ENCODE results near the gene SLAMF7.
"Not testable (repeated sequence)": the region's sequence is repeated elsewhere in the genome, so short reads cannot be mapped to it uniquely, and the experiment has no call there.

Gene SLAMF7

DNA sequence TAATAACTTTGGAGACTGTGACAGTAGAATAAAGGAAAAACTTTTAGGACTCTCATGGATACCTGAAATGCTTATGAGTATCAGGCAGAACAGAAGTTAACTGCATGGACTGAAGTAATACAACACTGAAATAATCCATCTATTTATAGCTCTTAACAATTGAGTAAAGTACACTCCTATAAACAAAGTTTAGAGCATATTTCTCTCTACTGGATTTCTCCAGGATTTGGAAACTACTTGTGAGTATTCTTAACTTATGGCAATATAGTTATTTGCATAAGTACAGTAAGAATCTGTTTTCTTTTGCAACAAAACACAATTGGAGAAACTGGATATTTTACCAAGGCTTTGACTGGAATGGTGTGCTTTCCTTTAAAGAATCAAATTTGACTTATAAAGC lies 17.6 kb upstream of the SLAMF7 start:
- DNase-seq, result no peak

DNA sequence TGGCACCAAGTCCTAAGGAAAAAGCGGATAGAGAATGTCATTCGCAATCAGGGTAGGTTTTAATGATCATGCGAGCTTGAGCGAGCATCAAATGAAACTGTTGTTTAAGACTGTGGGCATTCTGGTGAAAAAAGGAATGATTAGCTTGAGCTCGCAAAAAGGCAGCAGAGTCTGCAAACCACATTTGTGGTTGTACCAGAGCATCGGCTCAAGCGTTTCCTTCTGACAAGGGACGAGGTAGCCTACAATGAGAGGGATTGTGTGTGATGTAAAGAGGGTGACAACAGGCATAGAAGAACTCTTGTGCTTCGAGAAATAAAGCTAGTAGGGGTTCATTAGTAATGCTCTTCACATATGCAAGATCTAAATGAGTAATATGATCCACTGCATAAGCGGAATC lies 16.3 kb upstream of the SLAMF7 start:
- DNase-seq, result no peak

DNA sequence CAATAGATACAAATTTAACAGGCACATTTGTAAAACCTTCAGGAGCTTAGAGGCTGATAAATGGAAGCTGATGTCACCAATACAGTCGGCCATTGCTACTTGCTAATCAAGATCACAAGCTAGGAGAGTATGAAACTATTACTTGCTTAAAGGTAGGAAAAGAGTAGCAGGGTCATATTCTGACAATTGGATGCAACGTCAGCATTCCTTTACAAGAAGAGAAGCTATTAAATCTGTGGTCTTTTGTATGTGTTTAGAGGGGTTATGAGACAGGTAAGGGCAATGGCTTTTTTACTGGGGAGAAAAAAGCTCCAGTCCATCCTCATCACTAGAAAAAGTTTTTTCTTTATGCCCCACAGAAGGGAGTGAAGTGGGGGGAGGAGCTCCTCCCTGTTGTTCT lies 15.7 kb upstream of the SLAMF7 start:
- no peak for DNase-seq

DNA sequence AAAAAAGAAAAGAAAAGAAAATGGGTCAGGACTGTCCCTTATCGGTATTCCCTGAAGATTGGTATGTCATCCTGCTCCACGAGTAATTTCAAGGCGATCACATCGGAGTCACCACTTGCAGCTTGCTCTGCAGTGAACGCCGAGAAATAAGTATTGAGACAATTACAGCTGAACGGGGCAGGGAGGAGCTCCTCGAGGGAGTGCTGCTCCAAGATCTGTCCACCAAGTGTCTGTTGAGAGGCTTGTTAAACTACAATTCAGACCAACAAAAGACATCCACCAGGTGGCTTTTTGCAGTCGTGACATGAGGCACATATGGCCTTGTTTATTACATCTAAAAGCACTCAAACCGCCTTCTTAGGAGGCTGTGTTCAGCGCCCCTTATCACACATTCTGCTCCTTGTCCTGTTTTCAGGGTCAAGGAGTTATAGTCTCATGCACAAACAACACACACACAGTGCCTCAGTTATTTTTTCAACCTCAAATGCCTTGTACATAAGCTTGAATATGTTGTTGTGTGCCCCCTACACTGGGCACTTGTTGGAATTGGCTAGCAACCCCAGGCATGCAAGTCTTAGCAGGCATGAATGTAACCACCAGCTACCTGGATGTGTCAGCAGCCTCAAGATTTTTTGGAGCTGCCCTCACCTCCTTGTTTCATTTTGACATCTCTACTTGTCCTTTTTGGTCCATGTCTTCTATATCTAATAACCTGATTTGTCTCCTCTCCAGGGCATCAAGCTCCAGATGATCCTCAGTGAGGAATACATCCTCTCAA lies 14.4 kb upstream of the SLAMF7 start:
- DNase-seq, result no peak

DNA sequence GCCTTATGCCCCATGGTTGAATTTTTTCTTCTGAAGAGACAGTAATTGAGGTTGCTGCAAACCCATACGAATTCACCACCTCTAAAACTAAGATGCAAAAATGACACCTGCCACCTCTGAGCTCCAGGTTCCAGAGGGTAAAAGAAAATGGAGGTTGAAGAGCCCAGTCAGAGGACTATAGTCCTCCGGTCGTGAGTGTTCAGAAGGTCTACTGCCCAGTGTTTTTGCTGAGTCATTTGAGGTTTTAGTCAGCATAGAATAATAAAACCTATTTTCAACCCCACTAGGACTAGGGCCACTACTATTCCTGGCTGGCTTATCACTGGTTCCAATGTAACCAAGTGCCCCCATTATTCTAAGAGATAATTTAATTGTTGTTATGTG lies 12.9 kb upstream of the SLAMF7 start:
- DNase-seq, result no peak

DNA sequence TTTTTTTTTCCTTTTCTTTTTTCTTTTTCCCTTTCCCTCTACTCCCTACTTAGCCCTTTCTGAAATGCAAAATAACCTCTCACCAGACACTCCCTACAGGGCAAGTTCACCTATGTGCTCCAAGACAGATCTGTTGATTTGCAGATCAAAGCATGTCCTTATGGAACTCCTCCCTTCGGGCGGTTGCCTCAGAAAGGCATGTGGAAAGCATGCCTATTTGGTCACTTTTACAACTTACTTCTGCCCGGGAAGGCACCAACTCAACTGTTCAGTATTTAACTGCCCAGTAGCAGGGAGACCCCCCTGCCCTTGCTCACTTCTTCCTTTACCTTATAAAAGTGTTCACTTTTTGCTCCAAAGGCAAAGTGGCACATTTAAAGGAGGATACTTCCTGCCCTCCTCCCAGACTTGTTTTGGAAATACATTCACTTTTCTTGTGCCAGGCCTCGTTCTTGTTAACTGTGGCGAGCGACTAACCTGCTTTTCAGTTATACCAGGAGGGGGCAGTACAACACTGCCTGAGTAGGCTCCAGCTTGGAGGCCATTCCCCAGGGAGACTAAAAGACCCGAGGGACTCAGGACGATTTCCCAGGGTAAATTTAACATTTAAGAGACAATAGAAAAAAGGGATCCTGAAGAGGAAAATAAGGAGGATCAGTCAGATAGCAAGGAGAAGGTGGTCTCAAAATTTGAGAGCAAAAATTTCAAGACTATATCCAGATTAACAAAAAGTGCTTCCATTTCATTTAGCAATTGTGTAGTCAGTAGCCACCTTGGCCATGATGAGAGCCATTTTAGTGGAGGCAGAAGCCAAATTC lies 12.3 kb upstream of the SLAMF7 start:
- no peak for DNase-seq

DNA sequence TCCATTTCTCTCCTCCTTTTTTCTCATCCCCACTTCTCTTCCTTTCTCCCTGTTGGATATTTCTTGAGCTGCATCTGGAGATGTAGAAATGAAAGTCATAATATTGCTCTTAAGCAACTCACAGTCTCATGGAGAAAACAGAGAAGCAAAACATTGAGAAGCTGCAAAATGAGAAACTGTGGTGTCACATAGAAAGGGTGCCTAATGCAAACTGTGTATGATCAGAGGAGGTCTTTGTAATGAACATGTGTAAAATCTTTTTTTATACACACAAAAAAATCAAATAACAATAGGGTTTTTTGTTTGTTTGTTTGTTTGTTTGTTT lies 11.8 kb upstream of the SLAMF7 start:
- DNase-seq, result no peak

DNA sequence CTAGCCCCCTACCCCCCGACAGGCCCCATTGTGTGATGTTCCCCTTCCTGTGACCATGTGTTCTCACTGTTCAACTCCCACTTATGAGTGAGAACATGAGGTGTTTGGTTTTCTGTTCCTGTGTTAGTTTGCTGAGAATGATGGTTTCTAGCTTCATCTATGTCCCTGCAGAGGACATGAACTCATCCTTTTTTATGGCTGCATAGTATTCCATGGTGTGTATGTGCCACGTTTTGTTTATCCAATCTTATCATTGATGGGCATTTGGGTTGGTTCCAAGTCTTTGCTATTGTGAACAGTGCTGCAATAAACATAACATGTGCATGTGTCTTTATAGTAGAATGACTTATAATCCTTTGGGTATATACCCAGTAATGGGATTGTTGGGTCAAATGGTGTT lies 7.5 kb upstream of the SLAMF7 start:
- not testable (repeated sequence) for DNase-seq

DNA sequence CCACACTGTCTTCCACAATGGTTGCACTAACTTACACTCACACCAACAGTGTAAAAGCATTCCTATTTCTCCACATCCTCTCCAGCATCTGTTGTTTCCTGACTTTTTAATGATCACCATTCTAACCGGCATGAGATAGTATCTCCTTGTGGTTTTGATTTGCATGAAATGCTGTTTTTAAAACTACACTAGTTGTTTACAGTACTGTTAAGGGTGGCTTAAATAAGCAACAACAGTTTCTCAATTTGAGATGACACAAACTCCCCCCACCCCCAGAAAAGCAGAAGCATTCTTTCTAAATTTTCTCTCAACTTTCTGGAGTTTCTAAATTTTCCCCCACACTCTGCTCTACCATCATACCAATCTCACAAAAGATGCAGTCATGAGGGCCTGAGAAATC lies 7.1 kb upstream of the SLAMF7 start:
- DNase-seq, result no peak

DNA sequence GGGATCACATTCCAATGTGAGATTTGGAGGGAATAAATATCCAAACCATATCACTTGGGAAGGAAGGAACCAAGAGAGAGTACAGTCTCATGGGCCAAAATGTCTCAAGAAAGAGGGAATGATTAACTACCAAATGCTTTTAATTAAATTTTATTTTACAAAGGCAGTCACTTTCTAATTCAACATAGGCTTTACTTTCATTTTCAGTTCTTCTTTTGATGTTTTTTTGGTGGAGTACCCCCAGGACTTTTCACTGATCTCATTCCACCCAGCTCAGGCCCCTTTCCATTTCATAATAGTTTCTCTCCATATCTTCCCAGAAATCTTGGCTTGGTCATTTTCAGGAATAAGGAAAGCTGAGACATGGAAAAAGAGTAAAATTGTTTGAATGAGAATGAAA lies 5.1 kb upstream of the SLAMF7 start:
- DNase-seq, result no peak

DNA sequence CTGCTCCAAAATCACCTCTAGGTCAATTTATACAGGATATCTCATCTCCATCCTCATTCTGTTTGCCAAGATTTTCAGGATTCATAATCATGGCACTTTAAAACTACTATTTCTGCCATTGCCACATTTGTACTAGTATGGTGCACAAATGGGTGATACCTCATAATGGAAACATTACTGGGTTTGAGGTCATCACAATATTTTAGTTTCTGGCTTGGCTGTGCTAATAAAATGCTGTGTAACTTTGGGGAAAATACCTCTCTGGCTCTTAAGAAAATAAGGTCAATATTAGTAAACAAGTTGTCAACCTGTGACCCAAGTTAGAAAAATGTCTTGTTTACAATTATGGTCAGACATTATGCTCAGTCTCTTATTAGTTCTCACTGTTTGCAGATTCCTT lies 4.7 kb upstream of the SLAMF7 start:
- DNase-seq, result no peak

DNA sequence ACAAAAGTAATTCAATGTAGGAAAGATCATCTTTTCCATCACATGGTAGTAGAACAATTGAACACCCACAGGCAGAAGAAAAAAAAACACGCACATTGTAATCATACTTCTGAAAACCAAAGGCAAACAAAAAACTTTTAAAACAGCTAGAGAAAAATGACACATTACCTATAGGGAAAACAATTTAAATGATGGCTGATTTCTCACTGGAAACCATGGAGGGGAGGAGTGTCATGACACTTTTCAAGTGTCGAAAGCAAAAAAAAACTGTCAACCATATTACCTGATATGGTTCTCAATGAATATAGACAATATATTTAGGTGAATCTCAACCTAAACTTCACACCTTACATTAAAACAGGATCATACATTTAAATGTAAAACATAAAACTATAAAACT lies 776 bp upstream of the SLAMF7 start:
- no peak for DNase-seq

DNA sequence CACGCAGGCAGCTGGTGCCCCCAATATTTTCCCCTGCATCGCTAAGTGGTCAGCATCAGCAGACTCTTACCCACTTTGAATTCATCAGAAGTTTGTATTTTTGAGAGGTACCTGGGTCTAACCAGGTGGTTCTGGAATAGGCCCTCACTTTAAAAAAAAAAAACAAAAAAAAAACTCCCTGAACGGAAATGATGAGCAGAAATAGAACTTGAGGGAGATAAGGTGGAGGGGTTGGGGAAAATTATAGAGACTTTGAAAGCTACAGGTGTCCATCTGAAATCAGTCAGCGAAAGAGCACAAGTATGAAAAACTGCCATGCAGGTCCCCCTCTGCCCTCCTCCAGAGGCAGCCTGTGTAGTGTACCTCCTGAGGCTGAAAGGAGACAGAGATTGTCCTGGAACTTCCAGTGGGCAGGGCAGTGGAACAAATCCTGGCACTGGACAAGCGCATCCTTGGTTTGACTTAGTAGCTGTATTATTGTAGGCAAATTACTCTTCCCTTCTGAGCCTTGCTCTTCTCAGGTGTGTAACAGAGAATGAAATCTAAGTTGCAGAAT lies 1.2 kb downstream of the SLAMF7 start:
- no peak for DNase-seq

DNA sequence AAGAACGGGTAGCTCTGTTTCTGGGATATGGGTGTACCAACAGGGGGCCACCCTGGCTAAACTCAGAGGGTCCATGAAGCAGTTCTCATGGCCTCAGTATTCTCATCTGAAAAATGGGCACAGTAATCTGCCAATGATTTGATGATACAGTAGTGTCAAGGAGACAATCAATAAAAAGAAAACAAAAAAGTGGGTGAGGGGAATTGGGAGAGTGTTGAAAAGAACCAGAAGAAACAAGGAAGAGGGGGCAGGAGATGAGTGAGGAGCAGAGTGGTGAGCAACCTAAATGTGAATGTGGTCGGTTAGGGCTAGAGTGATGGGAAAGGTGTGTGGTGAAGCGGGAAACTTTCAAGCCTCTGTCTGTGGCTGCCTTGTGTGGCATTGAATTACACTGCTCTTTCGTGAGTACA lies 2.0 kb downstream of the SLAMF7 start:
- no peak for DNase-seq

DNA sequence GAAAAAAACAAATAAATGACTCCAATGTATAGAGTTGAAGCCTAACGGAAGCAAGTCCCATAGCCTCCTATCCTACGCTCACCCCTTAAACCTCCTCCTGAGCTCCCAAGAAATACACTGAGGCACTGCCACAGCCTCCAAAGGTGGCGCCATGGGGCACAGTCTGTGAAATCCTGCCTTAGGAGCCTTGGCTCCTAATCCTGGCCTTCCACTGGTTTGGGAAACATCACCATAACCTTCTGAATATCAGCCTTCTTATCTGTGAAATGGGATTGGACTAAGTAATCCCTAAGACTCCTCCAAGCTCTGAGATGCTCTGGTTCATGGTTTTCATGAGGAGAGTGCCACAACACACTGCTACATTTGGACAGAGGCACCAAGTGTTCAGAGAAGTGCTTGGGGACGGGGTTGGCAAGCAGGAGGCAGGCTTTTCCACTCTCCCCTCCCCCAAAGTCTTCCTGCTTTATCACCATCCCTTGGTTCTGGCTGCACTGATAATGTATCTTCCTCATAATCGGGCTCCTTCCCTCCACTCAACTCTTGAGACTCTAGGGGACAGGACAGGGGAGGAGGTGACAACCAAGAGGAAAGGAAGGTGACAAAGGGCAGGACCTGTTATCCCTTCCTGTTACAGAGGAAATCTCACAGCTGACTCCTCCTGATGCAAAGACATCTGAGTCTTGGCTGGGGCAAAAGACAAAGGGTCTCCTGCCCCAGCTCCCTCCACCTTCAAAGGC lies 2.7 kb downstream of the SLAMF7 start:
- DNase-seq, result no peak

DNA sequence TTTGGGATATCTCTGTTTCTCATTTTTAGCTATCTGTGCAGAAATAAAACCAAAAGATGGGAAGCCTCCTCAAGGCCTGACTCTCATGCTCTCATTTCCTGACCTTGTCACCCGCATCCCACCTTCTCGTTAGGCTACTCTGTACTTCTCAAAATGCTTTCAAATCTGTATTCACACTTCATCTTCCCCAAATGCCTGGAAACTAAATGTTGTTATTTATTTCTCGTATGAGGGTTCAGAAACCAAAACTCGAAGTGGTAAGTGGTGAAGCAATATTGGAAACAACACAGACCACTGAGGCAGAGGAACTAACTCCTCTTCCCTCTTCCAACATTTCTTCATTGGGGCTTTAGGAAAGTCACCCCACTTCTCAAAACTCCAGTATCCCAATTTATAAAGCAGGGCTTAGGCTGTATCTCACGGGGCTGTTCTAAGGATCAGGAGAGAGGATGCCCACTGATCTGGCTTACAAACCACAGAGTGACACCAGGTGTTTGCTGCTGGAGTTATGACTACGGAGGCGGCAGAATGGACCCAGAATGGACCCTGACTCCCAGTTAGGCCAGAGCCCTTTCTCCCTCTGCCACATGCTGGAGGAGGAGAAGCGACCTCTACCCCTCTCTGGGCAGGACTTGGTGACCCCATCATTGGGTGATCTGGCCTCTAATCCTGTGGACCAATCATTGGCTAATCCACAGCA lies 3.5 kb downstream of the SLAMF7 start:
- DNase-seq, result no peak

DNA sequence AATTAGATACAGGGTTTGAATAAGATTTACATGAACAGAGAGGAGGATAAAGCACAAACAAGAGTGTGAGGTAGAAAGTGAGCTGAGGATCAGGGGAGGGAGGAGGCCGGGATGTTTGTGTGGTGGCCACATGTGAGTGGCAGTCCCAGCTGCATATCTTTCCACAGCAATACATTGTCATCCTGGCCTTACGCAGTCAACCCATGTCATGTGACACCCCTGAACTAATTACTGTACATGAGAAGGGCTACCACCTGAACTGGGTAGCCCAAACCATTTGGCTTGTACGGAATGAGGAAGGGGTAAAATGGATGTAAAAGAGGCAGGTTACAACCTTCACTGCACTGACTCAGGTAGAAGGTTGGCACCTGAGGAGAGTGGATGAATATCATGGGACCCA lies 4.2 kb downstream of the SLAMF7 start:
- DNase-seq, result no peak

DNA sequence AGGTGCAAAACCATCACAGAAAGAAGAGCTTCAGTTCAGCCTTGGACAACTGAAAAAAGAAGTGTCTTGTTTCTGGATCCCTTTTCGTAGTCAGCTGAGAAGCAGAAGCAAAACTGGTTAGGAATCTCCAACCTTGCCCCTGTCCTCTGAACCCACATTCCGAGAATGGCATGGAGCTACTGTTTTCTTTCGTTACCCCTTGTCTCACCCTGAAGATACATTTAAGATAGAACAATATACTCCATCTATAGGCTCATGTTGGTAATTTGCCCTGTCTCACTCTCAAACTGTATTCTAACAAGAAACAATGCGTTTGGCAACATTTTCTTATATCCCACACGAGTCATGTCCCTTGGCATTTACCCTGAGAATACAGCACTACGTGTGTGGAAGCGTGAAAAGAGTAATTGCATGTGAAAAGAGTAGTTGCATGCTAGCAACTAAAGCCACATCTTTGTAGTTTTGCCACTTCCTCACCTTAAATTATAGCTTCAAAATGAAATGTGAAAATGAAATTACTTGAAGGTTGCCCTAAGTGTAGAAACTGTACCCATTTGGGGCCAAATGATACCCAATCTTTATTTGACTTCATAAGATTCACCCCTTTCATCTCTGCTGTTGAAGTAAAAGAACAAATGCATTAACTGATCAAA lies 5.3 kb downstream of the SLAMF7 start:
- no peak for DNase-seq

DNA sequence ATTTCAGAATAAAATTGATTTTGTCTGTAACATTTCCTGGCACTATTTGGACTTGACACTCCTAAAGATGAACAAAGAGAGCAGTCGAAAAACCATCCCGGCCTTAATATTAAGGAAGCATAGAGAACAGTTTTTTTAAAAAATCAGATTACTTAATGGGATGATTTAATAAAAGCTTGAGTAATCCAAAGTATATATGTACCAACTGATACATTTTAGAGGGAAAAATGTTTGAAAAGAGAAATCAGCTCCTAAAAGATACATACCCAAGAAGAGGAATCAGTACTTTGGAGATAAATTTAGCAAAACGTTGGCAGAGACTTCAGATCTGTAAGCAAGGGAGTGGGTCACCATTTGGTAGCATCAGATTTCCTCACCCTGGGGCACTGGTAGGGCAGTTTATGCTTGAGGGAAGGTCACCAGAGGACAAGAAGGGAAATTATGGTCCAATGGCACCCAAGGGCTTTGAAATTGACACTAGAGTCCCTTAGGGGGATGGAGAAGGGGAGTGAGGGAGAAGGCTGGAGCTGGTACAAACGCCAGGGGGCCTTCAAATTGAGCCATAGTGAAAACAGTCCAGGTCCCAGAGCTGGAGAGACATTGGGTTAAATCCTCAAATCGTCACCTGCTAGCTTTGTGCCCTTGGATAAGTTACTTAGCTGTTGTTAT lies 5.9 kb downstream of the SLAMF7 start:
- DNase-seq, result no peak

DNA sequence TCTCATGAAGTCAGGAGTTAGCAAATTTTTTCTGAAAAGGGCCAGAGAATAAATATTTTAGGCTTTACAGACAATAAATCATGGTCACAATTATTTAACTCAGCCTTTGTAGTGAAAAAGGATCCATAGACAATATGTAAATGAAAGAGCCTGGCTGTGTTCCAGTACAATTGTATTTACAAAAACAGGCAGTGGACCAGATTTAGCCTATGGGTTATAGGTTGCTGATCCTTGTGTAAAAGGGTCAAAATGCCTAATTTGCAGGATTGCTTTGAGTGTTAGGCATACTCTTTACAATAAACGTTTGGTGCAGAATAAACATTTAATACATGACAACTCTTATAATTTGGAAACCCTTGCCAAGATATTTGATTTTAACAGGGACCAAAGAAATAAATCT lies 6.5 kb downstream of the SLAMF7 start:
- DNase-seq, result no peak

DNA sequence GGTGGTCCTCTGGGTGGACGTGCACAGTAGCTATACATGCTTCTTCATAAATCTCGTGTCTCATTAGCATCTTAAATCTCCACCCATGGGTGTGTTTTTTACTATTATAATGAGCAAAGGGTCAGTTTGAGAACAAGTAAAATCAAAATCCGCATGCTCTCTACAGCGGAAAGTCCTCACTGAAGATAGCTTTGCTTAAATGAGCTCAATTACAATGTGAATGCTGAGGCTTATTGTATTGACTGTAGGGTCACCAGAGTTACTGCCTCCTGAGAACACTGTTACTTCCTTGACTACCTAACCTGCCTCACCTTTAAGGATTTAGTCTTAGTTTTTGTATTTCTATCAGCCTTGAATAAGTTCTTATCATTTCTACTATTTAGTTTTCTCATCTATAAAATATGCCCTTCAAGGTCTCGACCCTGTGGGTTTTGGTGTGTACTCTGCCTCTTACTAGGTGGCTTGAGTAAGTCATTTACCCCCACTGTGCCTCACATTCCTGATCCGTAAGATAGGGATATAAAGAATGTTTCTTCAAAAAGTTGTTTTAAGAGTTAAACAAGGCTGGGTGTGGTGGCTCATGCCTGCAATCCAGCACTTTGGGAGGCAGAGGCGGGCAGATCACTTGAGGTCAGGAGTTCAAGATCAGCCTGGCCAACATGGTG lies 7.9 kb downstream of the SLAMF7 start:
- DNase-seq, result no peak

All from activated CD4-positive, CD25-positive, alpha-beta regulatory T cell treated with anti-CD3 and anti-CD28 coated beads, Interleukin-2, amount 50 U/mL, for 72 hours (primary cell).